Activated CD4-positive, alpha-beta T cell treated with anti-CD3 and anti-CD28 coated beads, Interleukin-2, Interleukin-4, amounts not matched to agents 100 ng/mL and 50 ng/mL, durations not matched to agents 16 hours and 8 hours (primary cell): ENCODE measurements around the gene SLC22A4.

Experiments
- DNase-seq: peaks from one replicate; pipeline ENCODE4 v3.0.0-alpha.2; 2020; ENCODE audit warnings: low spot score

SLC22A4 gene

GRCh38 chr5:132293992-132294727, at the start of gene SLC22A4:
Gene SLC22A4, plus strand, starts transcription at chr5:132294394. Its CDS starts 223 bp downstream, at chr5:132294617.
- peak; percentile 80 for DNase-seq

GRCh38 chr5:132245593-132245992, 48.6 kb upstream of the SLC22A4 start:
- DNase-seq: no peak

GRCh38 chr5:132246806-132247205, 47.4 kb upstream of the SLC22A4 start:
- DNase-seq: no peak

GRCh38 chr5:132250547-132250946, 43.6 kb upstream of the SLC22A4 start:
- no peak for DNase-seq

- no peak for DNase-seq
Observed at GRCh38 chr5:132251220-132251725, 42.9 kb upstream of the SLC22A4 start.

- DNase-seq: no peak
Observed at GRCh38 chr5:132253008-132253441, 41.2 kb upstream of the SLC22A4 start.

- DNase-seq: no peak
Observed at GRCh38 chr5:132253452-132254320, 40.5 kb upstream of the SLC22A4 start.

- no peak for DNase-seq
Observed at GRCh38 chr5:132254321-132254977, 39.7 kb upstream of the SLC22A4 start.

GRCh38 chr5:132256086-132256782, 38.0 kb upstream of the SLC22A4 start:
- DNase-seq: no peak

GRCh38 chr5:132256783-132257130, 37.4 kb upstream of the SLC22A4 start:
- DNase-seq: no peak

- DNase-seq: no peak
Observed at GRCh38 chr5:132257131-132258101, 36.8 kb upstream of the SLC22A4 start, which contains the start of gene PDLIM4. Gene PDLIM4, plus strand, starts transcription at chr5:132257696. Its CDS starts 39 bp downstream, at chr5:132257735.

GRCh38 chr5:132258102-132259068, 35.8 kb upstream of the SLC22A4 start:
- DNase-seq: no peak

GRCh38 chr5:132259069-132259851, 34.9 kb upstream of the SLC22A4 start:
- DNase-seq: no peak

GRCh38 chr5:132260051-132260450, 34.1 kb upstream of the SLC22A4 start:
- DNase-seq: no peak

GRCh38 chr5:132260714-132261551, 33.3 kb upstream of the SLC22A4 start:
- no peak for DNase-seq

GRCh38 chr5:132261881-132262845, 32.0 kb upstream of the SLC22A4 start:
- DNase-seq: no peak
